ENCODE results near the gene NRCAM.
"Not testable (repeated sequence)": the region's sequence is repeated elsewhere in the genome, so short reads cannot be mapped to it uniquely, and the experiment has no call there.

Gene NRCAM

DNA sequence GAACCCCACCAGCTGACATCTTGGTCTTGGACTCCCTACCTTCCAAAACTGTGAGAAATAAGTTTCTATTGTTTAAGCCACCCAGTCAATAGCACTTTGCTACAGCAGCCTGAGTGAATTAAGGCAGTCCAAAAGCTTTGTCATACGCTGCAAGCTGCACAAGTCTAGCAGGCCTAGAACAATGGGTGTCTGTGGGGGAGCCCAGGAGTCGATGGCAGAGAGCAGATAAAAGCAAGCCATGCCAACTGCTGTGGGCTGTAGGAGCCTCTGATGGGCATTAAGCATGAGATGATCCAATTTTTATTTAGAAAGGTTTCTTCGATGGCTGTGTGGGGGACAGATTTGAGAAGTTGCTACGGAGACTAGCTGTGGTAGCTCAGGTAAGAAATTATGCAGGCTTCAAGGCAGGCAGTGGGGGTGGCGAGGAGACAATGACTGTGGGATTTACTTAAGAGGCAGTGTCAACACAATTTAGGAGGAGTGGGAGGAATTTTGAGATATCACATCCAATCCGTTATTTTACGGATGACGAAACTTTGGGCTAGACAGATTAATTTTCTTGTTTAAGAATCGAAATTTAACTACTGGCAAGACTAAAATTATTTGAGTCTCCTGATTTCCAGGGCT is 110.4 kb downstream of the NRCAM start:
- no peak for DNase-seq (ENCODE audit: low read depth in 2 of 2)

DNA sequence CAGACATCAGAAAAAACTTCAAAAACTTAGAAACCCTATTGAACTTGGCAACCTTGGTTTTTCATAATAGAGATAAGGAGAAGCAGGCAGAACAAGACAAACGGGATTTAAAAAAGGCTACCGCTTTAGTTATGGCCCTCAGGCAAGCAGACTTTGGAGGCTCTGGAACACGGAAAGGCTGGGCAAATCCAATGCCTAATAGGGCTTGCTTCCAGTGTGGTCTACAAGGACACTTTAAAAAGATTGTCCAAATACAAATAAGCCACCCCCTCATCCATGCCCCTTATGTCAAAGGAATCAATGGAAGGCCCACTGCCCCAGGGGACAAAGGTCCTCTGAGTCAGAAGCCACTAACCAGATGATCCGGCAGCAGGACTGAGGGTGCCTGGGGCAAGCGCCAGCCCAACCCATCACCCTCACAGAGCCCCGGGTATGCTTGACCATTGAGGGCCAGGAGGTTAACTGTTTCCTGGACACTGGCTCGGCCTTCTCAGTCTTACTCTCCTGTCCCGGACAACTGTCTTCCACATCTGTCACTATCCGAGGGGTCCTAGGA is 115.3 kb downstream of the NRCAM start:
- DNase-seq (ENCODE audit: low read depth in 2 of 2): no peak

DNA sequence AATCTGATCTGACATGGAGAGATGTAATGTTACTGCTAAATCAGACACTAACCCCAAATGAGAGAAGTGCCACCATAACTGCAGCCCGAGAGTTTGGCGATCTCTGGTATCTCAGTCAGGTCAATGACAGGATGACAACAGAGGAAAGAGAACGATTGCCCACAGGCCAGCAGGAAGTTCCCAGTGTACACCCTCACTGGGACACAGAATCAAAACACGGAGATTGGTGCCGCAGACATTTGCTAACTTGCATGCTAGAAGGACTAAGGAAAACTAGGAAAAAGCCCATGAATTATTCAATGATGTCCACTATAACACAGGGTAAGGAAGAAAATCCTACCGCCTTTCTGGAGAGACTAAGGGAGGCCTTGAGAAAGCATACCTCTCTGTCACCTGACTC is 115.8 kb downstream of the NRCAM start:
- DNase-seq (ENCODE audit: low read depth in 2 of 2): not testable (repeated sequence)

DNA sequence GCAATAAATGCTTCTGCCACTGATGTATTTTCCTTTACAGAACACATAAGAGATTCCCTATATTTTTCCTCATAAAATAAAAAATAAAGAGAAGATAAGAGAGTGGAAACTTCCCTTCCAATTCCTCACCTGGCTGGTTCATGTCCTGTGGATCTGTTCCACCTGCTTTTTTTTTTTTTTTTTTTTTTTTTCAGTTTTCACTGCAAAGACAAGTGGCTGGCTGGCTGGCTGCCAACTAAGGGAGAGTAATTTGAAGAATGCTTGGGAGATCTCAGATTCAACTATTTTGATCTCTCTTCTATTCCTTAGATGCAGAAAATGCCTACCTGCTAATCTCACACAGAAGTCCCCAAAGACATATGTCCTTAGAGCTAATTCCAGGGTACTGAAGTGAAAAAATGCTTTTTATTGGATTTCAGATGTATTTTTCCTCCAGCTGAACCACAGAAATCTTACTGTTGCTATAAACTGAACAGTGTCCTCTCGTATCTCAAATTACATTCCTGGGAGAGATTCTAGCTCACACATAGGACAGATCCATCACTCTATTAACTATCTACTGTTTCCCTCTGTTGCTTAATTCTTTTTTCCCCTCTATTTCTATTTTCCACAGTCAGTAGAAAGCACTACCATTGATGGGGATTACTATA is 120.8 kb downstream of the NRCAM start:
- no peak for DNase-seq (ENCODE audit: low read depth in 2 of 2)

DNA sequence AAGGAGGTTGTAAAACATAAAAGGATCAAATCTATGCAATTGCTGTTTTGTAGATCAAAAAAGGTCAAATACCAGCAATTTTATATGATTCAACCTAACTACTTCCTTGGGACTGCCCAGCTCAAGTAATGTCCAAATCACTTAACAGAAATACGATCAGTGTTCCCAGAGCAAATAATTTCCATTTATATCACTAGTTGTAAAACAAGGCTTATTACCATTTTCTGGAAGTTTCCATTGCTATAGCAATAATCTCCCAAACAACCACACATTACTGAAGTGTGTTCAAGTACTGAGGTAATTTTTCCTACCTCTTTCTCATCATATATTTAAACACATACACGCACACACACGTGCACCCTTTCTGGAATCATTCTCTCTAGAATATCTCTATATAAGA is 123.3 kb downstream of the NRCAM start:
- DNase-seq (ENCODE audit: low read depth in 2 of 2): no peak

DNA sequence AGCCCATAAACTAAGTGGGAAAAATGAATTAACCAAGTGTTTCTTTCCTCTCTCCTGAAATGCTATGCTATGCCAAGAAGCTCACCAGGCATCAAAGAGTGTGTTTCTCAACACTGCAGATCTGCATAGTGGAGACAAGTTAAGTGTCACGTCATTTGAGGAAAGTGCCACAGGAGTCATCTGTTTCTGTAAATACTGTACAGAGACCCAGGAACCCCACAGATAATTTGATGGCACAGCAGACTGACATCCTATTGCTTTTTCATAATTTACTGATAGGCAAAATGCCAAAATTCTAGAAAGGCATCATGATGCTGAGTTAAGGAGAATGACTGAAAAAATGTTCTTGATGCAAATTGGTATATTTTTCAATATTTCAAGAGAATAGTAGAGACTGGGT is 124.3 kb downstream of the NRCAM start:
- no peak for DNase-seq (ENCODE audit: low read depth in 2 of 2)

DNA sequence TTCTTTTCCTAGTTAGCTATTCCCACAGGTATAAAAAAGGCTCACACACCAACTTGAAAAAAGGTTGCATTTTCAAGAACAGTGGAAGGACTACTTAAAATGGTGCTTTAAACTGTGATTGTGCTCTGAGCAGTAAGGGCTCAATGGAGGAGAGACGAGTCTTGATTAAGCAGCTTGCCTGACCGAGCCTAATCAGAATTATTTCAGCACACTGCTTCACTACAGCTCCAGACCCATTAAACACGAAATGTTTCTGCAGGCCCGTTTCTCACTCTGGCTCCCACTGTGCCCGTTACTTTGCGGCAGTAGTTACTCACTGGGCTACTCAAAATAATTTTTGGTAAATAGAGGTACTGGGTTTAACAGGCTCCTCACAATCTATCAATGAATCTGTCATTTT is 126.0 kb downstream of the NRCAM start:
- no peak for DNase-seq (ENCODE audit: low read depth in 2 of 2)

DNA sequence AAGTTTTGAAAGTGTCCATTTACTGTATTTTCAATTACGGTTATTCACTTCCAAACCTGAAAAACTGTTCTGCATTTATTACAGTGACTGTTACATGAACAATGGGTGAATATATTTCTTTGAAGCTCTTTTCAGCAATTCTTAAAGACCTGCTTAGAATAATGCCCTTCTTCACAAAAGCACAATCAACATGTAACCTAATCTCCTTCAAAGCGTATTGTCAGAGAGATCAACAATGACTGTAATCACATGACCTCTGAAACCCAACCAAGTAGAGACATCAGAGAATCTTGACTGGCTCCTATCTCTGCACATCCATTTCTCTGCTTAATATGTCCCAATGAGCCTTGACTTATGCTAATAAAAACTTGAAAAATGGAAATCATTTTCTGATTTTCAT is 126.7 kb downstream of the NRCAM start:
- no peak for DNase-seq (ENCODE audit: low read depth in 2 of 2)

DNA sequence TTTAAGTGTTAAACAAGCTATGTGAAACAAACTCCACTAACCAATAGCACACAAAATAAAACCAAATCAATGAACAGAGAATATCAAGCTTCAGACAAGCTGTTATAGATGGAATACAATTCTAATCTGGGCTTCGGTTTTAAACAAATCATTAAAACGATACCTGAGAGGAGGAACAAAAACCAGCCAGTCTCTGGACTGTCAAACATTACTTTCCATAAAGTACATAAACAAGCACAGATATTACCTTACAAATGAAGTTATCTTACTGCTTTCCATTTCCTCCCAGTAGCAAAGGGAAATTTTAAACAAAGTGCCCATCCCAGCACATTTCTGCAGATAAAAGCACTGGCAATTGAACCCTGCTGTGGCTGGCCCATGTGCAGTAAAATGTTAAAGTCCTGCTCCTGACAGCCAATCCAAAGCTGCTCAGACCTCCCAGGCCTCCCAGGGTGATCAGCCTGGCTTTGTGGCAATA is 128.0 kb downstream of the NRCAM start:
- no peak for DNase-seq (ENCODE audit: low read depth in 2 of 2)

DNA sequence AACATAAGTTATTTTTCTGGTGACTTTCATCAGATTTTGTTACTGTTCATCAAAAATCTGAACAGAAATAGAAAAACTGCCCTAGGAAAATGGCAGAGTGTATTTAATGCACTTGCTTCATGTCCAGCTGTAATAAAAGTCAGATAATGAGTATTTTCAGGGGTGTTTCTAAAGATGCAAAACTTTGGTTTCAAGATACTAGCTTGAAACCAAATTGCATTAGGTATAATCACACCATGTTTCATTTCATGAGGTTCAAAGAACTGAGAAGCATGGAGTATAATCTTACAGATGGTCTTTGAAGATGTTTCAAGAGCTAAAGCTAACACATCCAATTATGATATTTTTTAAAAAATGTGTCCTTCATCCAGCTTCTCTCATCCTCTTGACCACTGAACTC is 128.9 kb downstream of the NRCAM start:
- DNase-seq (ENCODE audit: low read depth in 2 of 2): no peak

DNA sequence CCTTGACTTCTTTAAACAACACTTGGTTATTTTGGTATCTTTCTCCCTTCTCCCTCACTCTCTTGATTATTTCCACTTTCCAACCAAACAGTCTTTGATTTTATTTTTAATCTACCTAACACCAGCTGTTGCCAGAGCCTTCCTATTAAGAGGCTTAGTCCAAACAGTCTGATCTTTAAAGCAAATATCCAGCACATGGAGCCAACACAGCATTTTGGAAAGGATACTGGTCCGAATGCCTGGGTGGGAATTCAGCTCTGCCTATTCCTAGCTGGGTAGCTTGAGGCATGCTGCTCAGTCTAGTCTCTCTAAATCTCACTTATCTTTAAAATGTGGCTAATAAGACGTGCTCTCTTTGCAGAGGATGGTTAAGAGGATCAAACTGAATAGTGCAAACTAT is 129.3 kb downstream of the NRCAM start:
- no peak for DNase-seq (ENCODE audit: low read depth in 2 of 2)

DNA sequence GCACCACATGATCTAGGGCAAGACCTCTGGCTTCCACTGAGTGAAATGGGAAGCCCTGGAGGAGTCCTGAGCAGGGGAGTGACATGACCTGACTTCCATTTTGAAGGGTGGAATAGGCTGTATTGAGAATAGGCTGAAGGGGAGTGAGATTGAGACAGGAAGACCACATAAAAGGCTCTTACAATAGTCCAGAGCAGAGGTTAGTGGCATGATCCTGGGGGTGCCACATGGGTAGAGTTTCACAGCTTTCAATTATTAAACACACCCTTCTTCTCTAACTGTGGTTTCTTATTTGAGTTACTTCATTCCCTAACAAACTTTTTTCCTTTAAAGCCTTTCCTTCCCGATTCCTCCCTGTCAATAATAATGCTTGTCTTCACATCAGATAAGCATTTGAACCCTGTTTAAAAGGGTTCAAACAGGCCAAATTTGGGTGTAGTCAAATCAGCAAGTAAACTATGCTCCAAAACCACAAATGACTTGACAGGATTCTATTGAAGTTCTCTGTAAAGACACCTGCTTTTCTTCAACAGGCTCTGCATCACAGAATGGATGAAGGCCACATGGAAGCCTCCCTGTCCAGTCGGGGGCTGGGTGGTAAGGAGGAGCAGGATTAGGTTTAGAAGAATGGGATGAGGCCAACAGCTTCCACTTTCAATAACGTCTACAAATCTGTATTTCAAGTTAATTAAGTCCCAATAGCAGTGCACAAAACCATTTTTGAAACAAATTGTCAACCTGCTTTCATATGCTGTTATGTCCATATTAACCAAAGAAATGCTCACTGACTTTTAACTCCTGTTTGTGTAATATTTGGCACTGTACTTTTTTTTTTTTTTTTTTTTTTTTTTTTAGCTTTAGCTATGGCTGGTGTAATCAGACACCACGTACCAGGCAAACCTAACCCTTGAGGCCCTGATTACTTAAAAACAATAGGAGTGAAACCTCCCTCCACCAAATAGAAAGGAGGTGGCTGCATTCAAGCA is 131.9 kb downstream of the NRCAM start:
- DNase-seq (ENCODE audit: low read depth in 2 of 2): no peak

DNA sequence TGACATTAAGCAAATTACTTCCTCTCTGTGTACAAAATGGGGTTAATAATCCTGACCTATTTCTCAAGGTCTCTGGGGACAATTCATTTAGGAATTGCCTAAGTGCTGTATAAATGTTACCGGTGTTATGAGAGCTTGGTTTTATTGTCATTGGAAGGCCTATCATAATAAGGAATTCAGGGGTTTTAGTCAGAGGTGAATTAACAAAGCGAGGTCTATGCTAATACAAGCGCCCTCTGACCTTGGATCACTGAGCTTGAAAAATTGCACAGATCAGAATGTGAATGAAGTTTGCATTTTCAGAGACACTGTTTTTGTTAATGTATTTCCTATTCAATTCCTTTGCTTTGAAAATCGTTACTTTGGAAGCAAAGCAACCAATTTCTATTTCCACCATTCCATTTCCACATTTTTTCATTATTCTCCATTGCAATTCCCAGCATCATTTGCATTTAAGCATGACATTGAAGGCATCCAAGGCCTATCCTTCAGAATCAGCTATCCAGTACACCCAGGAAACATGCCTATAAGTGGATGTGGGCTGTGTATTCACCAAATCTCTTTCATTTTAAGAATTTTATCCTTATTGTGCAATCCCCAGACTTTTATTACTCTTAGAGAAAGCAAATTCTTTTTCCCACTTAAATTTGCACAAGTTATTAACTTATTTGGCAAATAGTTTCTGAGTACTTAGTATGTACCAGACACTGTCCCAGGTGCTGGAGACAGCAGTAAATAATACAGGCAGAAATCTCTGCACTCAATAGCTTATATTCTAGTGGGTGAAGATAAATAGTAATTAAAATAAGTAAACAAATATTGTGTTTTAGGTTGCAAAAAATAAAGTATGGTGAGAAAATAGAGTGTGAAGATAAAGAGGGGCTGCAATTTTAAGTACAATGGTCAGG is 133.1 kb downstream of the NRCAM start:
- no peak for DNase-seq (ENCODE audit: low read depth in 2 of 2)

DNA sequence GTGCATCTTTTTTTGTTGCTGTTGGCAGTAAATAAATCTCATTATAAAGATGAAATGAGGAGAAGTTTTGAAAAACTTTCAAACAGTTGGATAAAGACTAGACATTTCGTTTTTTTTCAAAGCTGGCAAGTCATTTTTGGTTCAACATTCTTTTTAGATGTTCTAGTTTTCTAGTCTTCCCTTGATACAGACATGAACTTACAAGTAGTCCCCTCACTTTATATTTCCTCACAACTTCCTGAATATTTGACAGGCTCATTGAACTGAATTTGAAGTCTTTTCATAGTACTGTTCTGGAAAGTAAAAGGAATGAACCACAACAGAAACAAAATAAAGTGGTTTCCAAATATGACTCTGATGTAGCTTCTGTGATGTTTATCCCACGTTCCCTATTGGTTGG is 134.2 kb downstream of the NRCAM start:
- DNase-seq (ENCODE audit: low read depth in 2 of 2): no peak

DNA sequence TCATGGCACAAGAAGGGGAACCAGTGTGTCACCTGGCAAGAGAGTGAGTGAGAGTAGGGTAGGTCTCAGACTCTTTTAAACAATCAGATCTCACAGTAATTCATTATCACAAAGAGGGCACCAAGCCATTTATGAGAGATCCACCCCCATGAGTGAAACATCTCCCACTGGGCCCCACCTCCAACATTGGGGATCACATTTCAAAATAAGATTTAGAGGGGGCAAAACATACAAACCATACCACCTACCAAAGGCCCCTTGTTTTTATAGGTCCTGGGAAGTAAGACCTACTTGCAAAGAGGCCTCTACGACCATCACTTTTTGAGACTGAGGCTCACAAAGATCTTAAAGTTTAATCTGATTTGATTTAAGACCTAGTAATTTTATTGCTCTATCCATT is 134.9 kb downstream of the NRCAM start:
- no peak for DNase-seq (ENCODE audit: low read depth in 2 of 2)

DNA sequence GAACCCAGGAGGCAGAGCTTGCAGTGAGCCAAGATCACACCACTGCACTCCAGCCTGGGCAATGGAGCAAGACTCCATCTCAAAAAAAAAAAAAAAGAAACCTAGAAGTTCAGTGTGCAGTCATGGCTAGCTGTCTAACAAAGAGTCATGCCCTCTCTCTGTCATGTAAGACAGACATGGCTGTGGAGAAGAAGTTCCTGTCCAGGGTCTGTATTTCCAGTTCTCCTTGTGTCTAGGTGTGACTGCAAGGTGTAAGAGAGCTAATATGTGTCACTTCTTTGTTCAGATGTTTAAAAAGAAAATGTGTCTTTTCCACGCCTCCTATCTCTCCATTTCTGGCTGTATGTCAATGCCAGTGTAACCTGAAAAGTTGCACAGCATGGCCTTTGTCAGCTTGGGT is 139.5 kb downstream of the NRCAM start:
- no peak for DNase-seq (ENCODE audit: low read depth in 2 of 2)

DNA sequence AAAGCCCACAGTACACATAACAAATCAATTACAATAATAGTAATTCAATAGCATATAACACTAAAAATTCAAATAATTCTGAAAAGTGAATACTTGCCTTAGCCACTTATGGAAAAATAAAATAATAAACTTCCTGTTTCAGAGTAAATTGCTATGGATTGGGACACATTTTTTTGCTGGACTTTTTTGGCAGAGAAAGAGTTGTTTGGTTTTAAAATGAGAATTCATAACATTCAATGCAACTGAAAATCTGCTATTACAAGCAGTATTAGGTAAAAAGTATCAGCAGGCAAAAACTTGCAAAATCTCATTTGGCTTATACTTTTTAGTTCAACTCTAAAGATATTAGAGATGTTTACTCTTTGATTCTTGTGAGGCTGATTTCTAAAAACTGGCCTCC is 141.7 kb downstream of the NRCAM start:
- no peak for DNase-seq (ENCODE audit: low read depth in 2 of 2)

DNA sequence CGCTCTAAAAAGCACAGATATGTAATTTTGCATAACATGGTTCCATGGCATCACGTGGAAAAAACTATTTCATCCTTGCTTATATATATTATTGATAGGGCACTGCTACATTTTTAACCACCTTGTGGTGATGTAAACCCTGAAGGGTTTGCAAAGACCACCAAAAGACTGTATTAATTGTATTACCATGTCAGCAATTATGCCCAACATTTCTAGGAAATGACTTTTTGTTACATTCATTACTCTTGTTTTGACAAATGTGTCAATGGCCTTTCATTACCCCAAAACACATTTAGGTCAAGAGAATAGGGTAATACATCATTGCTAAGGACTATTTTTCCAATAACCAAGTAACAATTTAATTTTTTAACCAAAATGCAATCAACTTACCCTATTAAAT is 142.2 kb downstream of the NRCAM start:
- no peak for DNase-seq (ENCODE audit: low read depth in 2 of 2)

DNA sequence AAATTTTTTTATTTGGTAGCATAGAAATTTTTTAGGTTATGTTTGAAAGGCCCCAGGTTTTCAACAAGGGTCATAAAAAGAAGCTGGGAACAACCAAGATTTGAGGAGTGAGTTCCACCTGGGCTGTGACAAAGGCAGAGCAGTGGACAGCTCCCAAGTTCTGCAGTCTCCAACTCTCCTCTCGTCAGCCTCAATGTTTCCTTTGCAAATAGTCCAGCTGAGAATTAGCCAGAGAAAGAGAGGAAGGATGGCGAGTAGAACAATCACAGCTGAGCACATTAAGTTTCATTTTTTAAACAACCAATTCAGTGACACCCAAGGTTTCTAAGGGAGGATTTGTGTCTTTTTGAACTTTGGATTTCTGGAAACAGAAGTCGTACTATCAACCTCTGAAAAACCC is 143.2 kb downstream of the NRCAM start:
- DNase-seq (ENCODE audit: low read depth in 2 of 2): no peak

DNA sequence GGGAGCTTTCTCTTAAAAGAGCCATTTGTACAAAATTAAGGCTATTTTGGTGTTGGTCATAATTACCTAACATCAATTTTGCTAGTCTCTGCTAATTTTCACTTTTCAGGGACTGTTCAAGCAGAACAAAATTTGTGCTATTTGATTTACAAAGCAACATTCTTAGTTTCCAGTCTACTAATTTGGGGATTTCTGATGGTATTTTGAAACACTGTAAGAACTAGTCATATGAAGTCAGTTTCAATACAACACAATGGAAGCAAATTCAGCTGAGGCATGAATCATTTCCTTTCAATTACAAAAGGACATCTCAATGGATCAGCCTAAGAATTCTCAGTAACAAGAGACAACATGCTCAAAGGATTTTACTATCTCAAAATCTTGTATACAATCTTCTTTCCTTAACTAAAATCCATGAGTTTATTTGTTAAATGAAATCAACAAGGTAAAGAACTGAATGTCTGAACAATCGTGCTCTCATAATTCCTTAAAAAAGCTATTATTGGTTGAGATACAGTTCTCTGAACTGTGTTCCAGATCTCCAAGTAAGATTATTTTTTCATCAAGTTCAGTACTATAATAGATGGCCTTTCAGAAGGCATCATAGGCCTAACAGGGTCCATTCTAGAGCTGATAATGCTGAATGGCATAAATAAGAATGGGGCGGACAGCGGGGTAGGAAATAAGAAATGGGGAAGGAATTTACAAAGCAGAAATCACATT is 144.6 kb downstream of the NRCAM start:
- DNase-seq (ENCODE audit: low read depth in 2 of 2): no peak

DNA sequence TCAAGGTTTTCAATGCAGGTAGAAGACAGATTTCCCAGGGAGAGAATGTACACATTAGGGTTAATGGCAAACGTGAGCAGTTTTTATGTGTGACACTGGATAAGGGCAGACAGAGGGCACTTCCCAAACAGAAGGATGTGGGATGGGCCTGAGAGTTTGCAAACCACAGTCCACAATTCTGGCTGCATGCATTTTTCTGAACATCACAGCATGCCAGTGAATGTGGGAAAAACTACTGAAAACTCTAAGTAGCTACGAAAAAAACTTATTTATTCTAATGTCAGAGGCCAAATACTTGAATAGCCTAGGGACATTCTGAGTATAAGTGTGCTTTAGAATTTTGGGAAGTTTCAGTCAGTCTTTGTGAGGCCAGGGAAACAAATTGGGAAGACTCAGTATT is 145.9 kb downstream of the NRCAM start:
- no peak for DNase-seq (ENCODE audit: low read depth in 2 of 2)
